PC-3 (cell line): ENCODE data around the gene DOCK4. TPM values are rescaled to one million over a fixed set of nuclear protein-coding genes. Genes with fewer than 3 reads are reported as not detected.

Source experiments
- ATAC-seq: fragments of 200-7000 bp; cut with Tn5 transposase; 2 replicates; pipeline ENCODE4 v1.9.1; 2020; ENCODE audit warnings: mild to moderate bottlenecking, moderate library complexity
- BruUV-seq: library from RNA; stranded (reverse); fragments of 400-500 nt; replicated peaks from 2 replicates; lab custom pipeline; 2021; lab: Mats Ljungman, UMichigan
- CTCF ChIA-PET: fragments of 300-600 bp; sonication (Branson Sonifier 250); formaldehyde crosslinking; loops from one replicate; lab custom pipeline; 2022; ENCODE audit warnings: antibody characterized with exemption; lab: Charles Lee
- POLR2A ChIA-PET: fragments of 300-600 bp; sonication (Branson Sonifier 250); formaldehyde crosslinking; loops from one replicate; lab custom pipeline; 2022; ENCODE audit warnings: antibody characterized with exemption; ENCODE audit not compliant: unreplicated experiment; lab: Charles Lee
- DNase-seq: peaks from one replicate; pipeline ENCODE4 v3.0.0-alpha.2; 2015
- H2AFZ ChIP-seq: fragments of 300-600 bp; sonication (generic); 2 replicates; pipeline ENCODE4 v1.6.0; 2016; ENCODE audit warnings: antibody characterized with exemption, low read length
- H3F3A ChIP-seq: fragments of 300-600 bp; sonication (generic); one replicate; pipeline ENCODE4 v1.6.0; 2017; ENCODE audit warnings: antibody characterized with exemption, low read length, control low read depth, mild to moderate bottlenecking; ENCODE audit not compliant: unreplicated experiment
- H3K27ac ChIP-seq: fragments of 300-600 bp; sonication (generic); 2 replicates; pipeline ENCODE4 v1.5.1; 2016; ENCODE audit warnings: mild to moderate bottlenecking, low read length
- H3K27me3 ChIP-seq: fragments of 300-600 bp; sonication (generic); 2 replicates; pipeline ENCODE4 v1.6.1; 2016; ENCODE audit warnings: low read length, mixed read lengths
- H3K36me3 ChIP-seq: fragments of 300-600 bp; sonication (generic); 2 replicates; pipeline ENCODE4 v1.6.1; 2016; ENCODE audit warnings: low read depth, mixed run types, low read length, mixed read lengths
- H3K4me1 ChIP-seq: fragments of 300-600 bp; sonication (generic); 2 replicates; pipeline ENCODE4 v1.5.1; 2016; ENCODE audit warnings: low read length; ENCODE audit not compliant: insufficient read depth
- H3K4me2 ChIP-seq: fragments of 300-600 bp; sonication (generic); 2 replicates; pipeline ENCODE4 v1.6.0; 2016; ENCODE audit warnings: low read length
- H3K4me3 ChIP-seq: fragments of 300-600 bp; sonication (generic); 2 replicates; pipeline ENCODE4 v1.5.1; 2016; ENCODE audit warnings: mild to moderate bottlenecking, low read length, mixed read lengths
- H3K79me2 ChIP-seq: fragments of 300-600 bp; sonication (generic); 2 replicates; pipeline ENCODE4 v1.6.1; 2017; ENCODE audit warnings: low read length, mixed read lengths
- H3K9ac ChIP-seq: fragments of 300-600 bp; sonication (generic); 2 replicates; pipeline ENCODE4 v1.6.0; 2016; ENCODE audit warnings: mild to moderate bottlenecking, low read length
- H3K9me2 ChIP-seq: fragments of 300-600 bp; sonication (generic); replicated peaks from 2 replicates; pipeline ENCODE4 v1.6.1; 2016; ENCODE audit warnings: mixed run types, low read length, mixed read lengths
- H3K9me3 ChIP-seq: fragments of 300-600 bp; sonication (generic); 2 replicates; pipeline ENCODE4 v1.6.1; 2016; ENCODE audit warnings: low read length, mixed read lengths
- H4K20me1 ChIP-seq: fragments of 300-600 bp; sonication (generic); 2 replicates; pipeline ENCODE4 v1.6.1; 2016; ENCODE audit warnings: low read length, mixed read lengths
- EZH2 ChIP-seq: fragments of 300-600 bp; sonication (generic); IDR thresholded peaks from one replicate; pipeline ENCODE4 v1.6.1; 2017; ENCODE audit warnings: antibody characterized with exemption, mild to moderate bottlenecking, low read length; ENCODE audit not compliant: unreplicated experiment
- EZH2phosphoT487 ChIP-seq: fragments of 300-600 bp; sonication (generic); IDR thresholded peaks from 2 replicates; pipeline ENCODE4 v1.6.1; 2018; ENCODE audit warnings: mild to moderate bottlenecking, antibody characterized with exemption, low read length, borderline replicate concordance
- intact Hi-C: fragments of 100-400 bp; cut with micrococcal nuclease; formaldehyde crosslinking; loops from 2 replicates; pipeline ENCODE4 v1.9.0; 2023
- total RNA-seq: library from RNA; depleted of rRNA; stranded (reverse); fragments of >200 nt; gene quantifications from 2 replicates; pipeline ENCODE4 v1.2.3, GENCODE V29; 2014
- TF ChIP-seq, protein P1 (sequence below): fragments of 300-600 bp; sonication (generic); conservative IDR thresholded peaks from 2 replicates; pipeline ENCODE4 v1.5.1; 2017; ENCODE audit warnings: antibody characterized with exemption, low read depth, mild to moderate bottlenecking, low read length

Gene DOCK4
- total RNA-seq, 1 experiment from 2014 or later, result 25.4 TPM

DNA sequence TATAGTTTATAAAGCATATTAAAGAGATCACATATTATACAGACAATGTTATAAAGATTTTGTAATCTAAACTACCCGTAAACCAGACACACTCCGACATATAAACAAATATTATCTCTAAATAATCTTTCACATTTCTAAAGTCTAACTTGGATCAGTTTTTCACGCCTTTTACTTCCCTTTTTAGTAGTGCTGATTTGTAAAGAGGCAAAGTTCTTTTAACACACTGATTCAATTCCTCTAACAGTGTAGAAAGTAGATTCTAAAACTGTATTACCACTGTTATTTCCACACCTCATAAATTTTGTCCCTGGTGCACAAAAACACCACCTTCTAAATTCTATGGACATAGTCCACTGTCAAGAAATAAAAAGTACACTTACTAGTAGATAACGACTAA lies 230.9 kb downstream of the DOCK4 start:
- Histone ChIP-seq H3K79me2 (no peaks in the 10 kb centered on the region), H3K9me3 (no peaks in the 10 kb centered on the region), H3K9ac (no peak overlapping the region), H4K20me1 (no peaks in the 10 kb centered on the region), H3K4me2 (no peak overlapping the region), H3K27me3 (no peaks in the 10 kb centered on the region), H3K36me3 (no peaks in the 10 kb centered on the region), H2AFZ (no peak overlapping the region), H3K4me3 (no peak overlapping the region), H3K4me1 (no peaks in the 10 kb centered on the region), H3K27ac (no peak overlapping the region), H3F3A (no peaks in the 10 kb centered on the region), H3K9me2 (no peaks in the 10 kb centered on the region)
- no peak for DNase-seq
- BruUV-seq, result no TSS peak
- ATAC-seq, result no peak
- CTCF ChIA-PET, result no interaction called here
- no peak for TF ChIP-seq EZH2phosphoT487
- intact Hi-C loops, result no loop called here
- POLR2A ChIA-PET, result no interaction called here

DNA sequence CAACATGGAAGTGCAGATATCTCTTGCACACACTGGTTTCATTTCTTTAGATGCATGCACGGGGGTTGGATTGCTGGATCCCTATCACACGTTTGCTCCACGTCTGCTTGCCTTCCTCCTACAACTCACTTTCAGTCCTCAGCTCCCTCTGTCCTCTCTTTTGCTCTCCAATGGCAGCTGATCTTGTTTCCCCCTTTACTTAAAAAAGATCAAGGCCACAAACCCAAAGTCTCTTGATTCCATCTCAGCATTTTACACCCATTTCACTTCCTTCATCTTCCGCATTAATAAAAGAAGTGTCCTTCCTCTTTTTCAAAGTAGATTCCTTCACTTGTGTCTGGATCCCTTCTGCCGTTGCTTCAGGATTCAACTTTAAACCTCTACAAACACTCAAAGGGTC lies 245.2 kb downstream of the DOCK4 start:
- H3K4me3 ChIP-seq, result no peak overlapping the region
- H3K4me1 ChIP-seq, result no peaks in the 10 kb centered on the region
- no peak overlapping the region for H2AFZ ChIP-seq
- CTCF ChIA-PET, result no interaction called here
- ATAC-seq, result no peak
- TF ChIP-seq, protein P1, sequence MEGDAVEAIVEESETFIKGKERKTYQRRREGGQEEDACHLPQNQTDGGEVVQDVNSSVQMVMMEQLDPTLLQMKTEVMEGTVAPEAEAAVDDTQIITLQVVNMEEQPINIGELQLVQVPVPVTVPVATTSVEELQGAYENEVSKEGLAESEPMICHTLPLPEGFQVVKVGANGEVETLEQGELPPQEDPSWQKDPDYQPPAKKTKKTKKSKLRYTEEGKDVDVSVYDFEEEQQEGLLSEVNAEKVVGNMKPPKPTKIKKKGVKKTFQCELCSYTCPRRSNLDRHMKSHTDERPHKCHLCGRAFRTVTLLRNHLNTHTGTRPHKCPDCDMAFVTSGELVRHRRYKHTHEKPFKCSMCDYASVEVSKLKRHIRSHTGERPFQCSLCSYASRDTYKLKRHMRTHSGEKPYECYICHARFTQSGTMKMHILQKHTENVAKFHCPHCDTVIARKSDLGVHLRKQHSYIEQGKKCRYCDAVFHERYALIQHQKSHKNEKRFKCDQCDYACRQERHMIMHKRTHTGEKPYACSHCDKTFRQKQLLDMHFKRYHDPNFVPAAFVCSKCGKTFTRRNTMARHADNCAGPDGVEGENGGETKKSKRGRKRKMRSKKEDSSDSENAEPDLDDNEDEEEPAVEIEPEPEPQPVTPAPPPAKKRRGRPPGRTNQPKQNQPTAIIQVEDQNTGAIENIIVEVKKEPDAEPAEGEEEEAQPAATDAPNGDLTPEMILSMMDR, result no peak
- no peak for TF ChIP-seq EZH2phosphoT487
- no peak for TF ChIP-seq EZH2
- no peaks in the 10 kb centered on the region for H4K20me1 ChIP-seq
- BruUV-seq, result no TSS peak
- no peak overlapping the region for H3K27ac ChIP-seq
- no peaks in the 10 kb centered on the region for H3K9me3 ChIP-seq
- H3K4me2 ChIP-seq, result no peak overlapping the region
- no peaks in the 10 kb centered on the region for H3K27me3 ChIP-seq
- no peak for DNase-seq
- no peak overlapping the region for H3K9ac ChIP-seq
- H3K36me3 ChIP-seq, result no peaks in the 10 kb centered on the region
- POLR2A ChIA-PET, result no interaction called here
- intact Hi-C loops, result no loop called here
- no peaks in the 10 kb centered on the region for H3K79me2 ChIP-seq
- H3K9me2 ChIP-seq, result no peaks in the 10 kb centered on the region
- H3F3A ChIP-seq, result no peaks in the 10 kb centered on the region

DNA sequence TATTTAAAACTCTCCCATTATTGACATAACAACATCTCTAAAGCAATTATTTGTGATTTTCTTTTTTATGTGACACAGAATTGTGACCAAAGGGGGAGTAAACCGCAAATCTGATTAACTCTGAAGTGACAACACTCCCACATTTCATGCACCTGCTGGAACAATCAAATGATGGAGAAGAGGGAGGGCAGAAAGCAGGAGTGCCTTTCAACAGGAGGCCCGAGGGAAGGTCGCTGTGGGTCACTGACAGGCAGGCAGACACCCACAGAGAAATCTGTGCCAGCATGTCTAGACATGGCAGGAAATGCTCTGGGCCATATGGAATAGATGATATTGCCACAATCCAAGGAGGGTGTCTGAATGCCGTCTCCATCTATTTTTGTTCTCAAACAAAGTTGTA lies 247.3 kb downstream of the DOCK4 start:
- Histone ChIP-seq H4K20me1 (no peaks in the 10 kb centered on the region), H3K9ac (no peak overlapping the region), H3F3A (no peaks in the 10 kb centered on the region), H3K4me2 (no peak overlapping the region), H3K4me3 (no peak overlapping the region), H2AFZ (no peak overlapping the region), H3K79me2 (no peaks in the 10 kb centered on the region), H3K27me3 (no peaks in the 10 kb centered on the region), H3K4me1 (no peaks in the 10 kb centered on the region), H3K9me3 (no peaks in the 10 kb centered on the region), H3K9me2 (no peaks in the 10 kb centered on the region), H3K27ac (no peak overlapping the region), H3K36me3 (no peaks in the 10 kb centered on the region)
- ATAC-seq, result no peak
- ChIA-PET CTCF (no interaction called here), POLR2A (no interaction called here)
- DNase-seq, result no peak
- BruUV-seq, result no TSS peak
- intact Hi-C loops, result no loop called here
- no peak for TF ChIP-seq EZH2phosphoT487
- TF ChIP-seq, protein P1, result no peak
- TF ChIP-seq EZH2, result no peak
